T47D (cell line): ENCODE results near the gene GGCX.
A peak's percentile ranks its signal among the peaks of the same experiment; 100 is the strongest.

Experiments used
- DNase-seq, 2 experiments: peaks; one replicate each; pipeline versions ENCODE4 v3.0.0 to v3.0.0-alpha.2; 2011 to 2012; ENCODE audit warnings: low read depth in 1 of 2, low spot score in 1 of 2
- JUND ChIP-seq: IDR thresholded peaks from 2 replicates; pipeline ENCODE4 v1.6.1; 2012; ENCODE audit warnings: low read depth
- in situ Hi-C: cut with HindIII; loops from 2 replicates; pipeline ENCODE4 v1.10.0; 2016; ENCODE audit warnings: low sequenced_read_pairs, low pct_unique_long_range_greater_than_20kb

GGCX gene

GRCh38 chr2:85505551-85506238 lies 55.6 kb downstream of the GGCX start:
- no peak for DNase-seq
- in situ Hi-C loops = no loop called here
- TF ChIP-seq JUND = no peak

GRCh38 chr2:85504778-85505261 lies 56.5 kb downstream of the GGCX start:
- no peak for TF ChIP-seq JUND
- DNase-seq = peak in 1 of 2 experiments; percentile 19
- in situ Hi-C loops = no loop called here

- no peak for DNase-seq
- in situ Hi-C loops = no loop called here
Measured at GRCh38 chr2:85503851-85504777, 57.2 kb downstream of the GGCX start.

GRCh38 chr2:85503168-85503850 lies 58.0 kb downstream of the GGCX start:
- no peak for TF ChIP-seq JUND
- in situ Hi-C loops = no loop called here
- no peak for DNase-seq

More at GRCh38 chr2:85503851-85504777, 57.2 kb downstream of the GGCX start:
- TF ChIP-seq JUND = no peak

GRCh38 chr2:85502720-85503119 lies 58.6 kb downstream of the GGCX start:
- in situ Hi-C loops = no loop called here
- no peak for TF ChIP-seq JUND

GRCh38 chr2:85501248-85501647 lies 60.0 kb downstream of the GGCX start:
- peak in 1 of 2 experiments; percentile 31 for DNase-seq
- in situ Hi-C loops = no loop called here
- no peak for TF ChIP-seq JUND

More at GRCh38 chr2:85502720-85503119, 58.6 kb downstream of the GGCX start:
- no peak for DNase-seq

- in situ Hi-C loops = no loop called here
- DNase-seq = no peak
- no peak for TF ChIP-seq JUND
Measured at GRCh38 chr2:85497944-85498630, 63.2 kb downstream of the GGCX start.

GRCh38 chr2:85496436-85496835 lies 64.9 kb downstream of the GGCX start:
- in situ Hi-C loops = no loop called here
- TF ChIP-seq JUND = no peak
- DNase-seq = no peak
